Thyroid gland (tissue), 4 donors: ENCODE results near the gene ZCCHC24. TPM values are rescaled to one million over a fixed set of nuclear protein-coding genes. Genes with fewer than 3 reads are reported as not detected.

ENCODE experiments used
- DNase-seq, 2 donors: peaks; one replicate each; pipeline ENCODE4 v3.0.0-alpha.2; 2019
- H3K27ac ChIP-seq, 3 donors: fragments of 200-600 bp; sonication (generic); 1 replicate in 2 of 3; 2 replicates in 1 of 3; pipeline ENCODE4 v1.5.1; 2016 to 2019; ENCODE audit warnings: mild to moderate bottlenecking in 1 of 3, moderate library complexity in 1 of 3
- H3K27me3 ChIP-seq: fragments of 200-600 bp; sonication (generic); one replicate; pipeline ENCODE4 v1.5.1; 2019
- H3K36me3 ChIP-seq, 2 donors: fragments of 200-600 bp; sonication (generic); one replicate each; pipeline ENCODE4 v1.5.1; 2016 to 2019
- H3K4me1 ChIP-seq, 2 donors: fragments of 200-600 bp; sonication (generic); one replicate each; pipeline ENCODE4 v1.5.1; 2017 to 2019
- H3K4me3 ChIP-seq, 3 donors: fragments of 200-600 bp; sonication (generic); replicated peaks in 1 of 3; 1 replicate in 2 of 3; 2 replicates in 1 of 3; pipeline ENCODE4 v1.5.1; 2016; ENCODE audit warnings: mild to moderate bottlenecking in 1 of 3
- H3K9me3 ChIP-seq: fragments of 200-600 bp; sonication (generic); one replicate; pipeline ENCODE4 v1.5.1; 2017
- POLR2A ChIP-seq, 2 donors: fragments of 450-650 bp; IDR thresholded peaks; one replicate each; pipeline ENCODE4 v1.6.1; 2017; ENCODE audit warnings: antibody characterized with exemption in 2 of 2, mild to moderate bottlenecking in 2 of 2, moderate library complexity in 1 of 2
- WGBS, 2 donors: methylation state at CpG; one replicate each; pipeline ENCODE4 v1.1.5; 2017; 5-methylcytosine and 5-hydroxymethylcytosine counted together
- intact Hi-C: fragments of 100-400 bp; cut with DNase I; formaldehyde crosslinking; loops from one replicate; pipeline ENCODE4 v1.15.1; 2023
- total RNA-seq, 4 donors: library from RNA; depleted of rRNA; stranded (reverse); fragments of >200 nt; gene quantifications; one replicate each; pipeline ENCODE4 v1.2.3, GENCODE V29; 2016
- TF ChIP-seq, protein P1 (sequence below), 6 experiments: fragments of 200-600 bp in 3 of 6; fragments of 450-650 bp in 3 of 6; sonication (generic) in 3 of 6; IDR thresholded peaks; one replicate each; pipeline ENCODE4 v1.5.1; 2016 to 2019; ENCODE audit warnings: antibody characterized with exemption in 6 of 6, mild to moderate bottlenecking in 2 of 6, inconsistent platforms in 1 of 6, moderate library complexity in 1 of 6

ZCCHC24 gene
- total RNA-seq, 4 donors from 2014 or later: 25.4 to 48.8 (median 33.3) TPM

GRCh38 chr10:79409726-79410085 lies 35.7 kb downstream of the ZCCHC24 start:
- H3K4me3 ChIP-seq: no peak overlapping the region
- peaks cover 58 to 63% of the 10 kb centered on the region in 2 donors for H3K4me1 ChIP-seq
- TF ChIP-seq, protein P1, sequence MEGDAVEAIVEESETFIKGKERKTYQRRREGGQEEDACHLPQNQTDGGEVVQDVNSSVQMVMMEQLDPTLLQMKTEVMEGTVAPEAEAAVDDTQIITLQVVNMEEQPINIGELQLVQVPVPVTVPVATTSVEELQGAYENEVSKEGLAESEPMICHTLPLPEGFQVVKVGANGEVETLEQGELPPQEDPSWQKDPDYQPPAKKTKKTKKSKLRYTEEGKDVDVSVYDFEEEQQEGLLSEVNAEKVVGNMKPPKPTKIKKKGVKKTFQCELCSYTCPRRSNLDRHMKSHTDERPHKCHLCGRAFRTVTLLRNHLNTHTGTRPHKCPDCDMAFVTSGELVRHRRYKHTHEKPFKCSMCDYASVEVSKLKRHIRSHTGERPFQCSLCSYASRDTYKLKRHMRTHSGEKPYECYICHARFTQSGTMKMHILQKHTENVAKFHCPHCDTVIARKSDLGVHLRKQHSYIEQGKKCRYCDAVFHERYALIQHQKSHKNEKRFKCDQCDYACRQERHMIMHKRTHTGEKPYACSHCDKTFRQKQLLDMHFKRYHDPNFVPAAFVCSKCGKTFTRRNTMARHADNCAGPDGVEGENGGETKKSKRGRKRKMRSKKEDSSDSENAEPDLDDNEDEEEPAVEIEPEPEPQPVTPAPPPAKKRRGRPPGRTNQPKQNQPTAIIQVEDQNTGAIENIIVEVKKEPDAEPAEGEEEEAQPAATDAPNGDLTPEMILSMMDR (IDR thresholded peaks at IDR 0.05): no peak
- no peak for TF ChIP-seq POLR2A (IDR thresholded peaks at IDR 0.05)
- 70 to 77% methylated on average over 5 to 6 of the region's 9 CpGs for WGBS, 2 donors
- H3K9me3 ChIP-seq: no peaks in the 10 kb centered on the region
- intact Hi-C loops: no loop called here
- no peaks in the 10 kb centered on the region for H3K36me3 ChIP-seq
- peak overlapping the region in 1 of 3 donors; percentile 7 for H3K27ac ChIP-seq
- no peak for DNase-seq
- H3K27me3 ChIP-seq: no peaks in the 10 kb centered on the region

GRCh38 chr10:79409038-79409725 lies 36.2 kb downstream of the ZCCHC24 start:
- Histone ChIP-seq H3K4me3 (no peak overlapping the region), H3K9me3 (no peaks in the 10 kb centered on the region), H3K36me3 (no peaks in the 10 kb centered on the region), H3K4me1 (peaks cover 63 to 66% of the 10 kb centered on the region in 2 donors), H3K27me3 (no peaks in the 10 kb centered on the region), H3K27ac (peak overlapping the region in 1 of 3 donors; percentile 7)
- DNase-seq: no peak
- intact Hi-C loops: no loop called here
- TF ChIP-seq POLR2A (IDR thresholded peaks at IDR 0.05): no peak
- TF ChIP-seq, protein P1 (IDR thresholded peaks at IDR 0.05): no peak
- 64 to 74% methylated on average over 5 to 6 of the region's 6 CpGs for WGBS, 2 donors

- no peak overlapping the region for H3K4me3 ChIP-seq
These were observed 37.3 kb downstream of the ZCCHC24 start for GRCh38 chr10:79407811-79408795.

DNA sequence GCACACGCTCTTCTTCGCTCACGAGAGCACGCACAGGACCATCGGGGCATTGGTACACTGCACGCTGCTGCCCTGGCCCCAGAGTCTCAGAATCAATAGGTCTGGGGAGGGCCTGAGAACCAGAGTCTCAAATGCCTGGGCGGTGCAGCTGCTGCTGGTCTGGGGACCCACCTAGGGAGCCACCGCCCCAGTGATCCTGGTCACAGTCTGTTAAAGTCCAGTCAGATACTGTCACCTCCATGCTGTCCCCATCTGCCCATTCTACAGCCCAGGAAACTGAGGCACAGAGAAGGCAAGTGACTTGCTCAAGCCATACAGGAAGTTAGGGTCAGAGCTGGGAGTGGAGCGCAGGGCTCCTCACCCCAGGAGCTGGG lies 38.0 kb downstream of the ZCCHC24 start:
- DNase-seq: no peak
- Histone ChIP-seq H3K36me3 (no peaks in the 10 kb centered on the region), H3K4me1 (peaks cover 81% of the 10 kb centered on the region in 2 donors), H3K27me3 (no peaks in the 10 kb centered on the region), H3K9me3 (no peaks in the 10 kb centered on the region), H3K27ac (peak overlapping the region in 2 of 3 donors; percentile 14 to 47), H3K4me3 (no peak overlapping the region)
- TF ChIP-seq POLR2A (IDR thresholded peaks at IDR 0.05): no peak
- TF ChIP-seq, protein P1 (IDR thresholded peaks at IDR 0.05): no peak
- intact Hi-C loops: no loop called here
- WGBS, 2 donors: 56 to 79% methylated on average over 5 to 8 of the region's 9 CpGs

More at GRCh38 chr10:79407811-79408795, 37.3 kb downstream of the ZCCHC24 start:
- peaks cover 74 to 77% of the 10 kb centered on the region in 2 donors for H3K4me1 ChIP-seq
- H3K27ac ChIP-seq: peak overlapping the region in 2 of 3 donors; percentile 14 to 47
- H3K9me3 ChIP-seq: no peaks in the 10 kb centered on the region
- no peaks in the 10 kb centered on the region for H3K36me3 ChIP-seq
- intact Hi-C loops: no loop called here
- no peaks in the 10 kb centered on the region for H3K27me3 ChIP-seq
- WGBS, 2 donors: 78 to 79% methylated on average over 16 to 17 of the region's 17 CpGs
- TF ChIP-seq POLR2A (IDR thresholded peaks at IDR 0.05): no peak
- TF ChIP-seq, protein P1 (IDR thresholded peaks at IDR 0.05): no peak
- DNase-seq: peak in 1 of 2 donors; percentile 18
